Natural killer cell treated with Interleukin-12 subunit alpha and Interleukin-12 subunit beta and Interleukin-15 and Interleukin-18, amount 100 ng/mL, for 72 hours (primary cell): ENCODE data around the gene MKRN3. TPM values are rescaled to one million over a fixed set of nuclear protein-coding genes. Genes with fewer than 3 reads are reported as not detected.

ENCODE experiments used
- ATAC-seq, 2 donors: fragments of 150-1000 bp; cut with Tn5 transposase in 1 of 2; sonication (Bioruptor Pico), chemical (Tn5 transposase) in 1 of 2; 2 replicates each; pipeline ENCODE4 v1.10.0; 2021
- DNase-seq: peaks from one replicate; pipeline ENCODE4 v3.0.0; 2022; ENCODE audit warnings: low spot score
- H3K27ac Mint-ChIP-seq, 2 donors: 1 replicate in 1 of 2; 2 replicates in 1 of 2; pipeline ENCODE4 v1.8.0; 2022; ENCODE audit warnings: mixed read lengths in 2 of 2, mild to moderate bottlenecking in 1 of 2, moderate library complexity in 1 of 2
- H3K27me3 Mint-ChIP-seq, 2 donors: 1 replicate in 1 of 2; 2 replicates in 1 of 2; pipeline ENCODE4 v1.8.0; 2022; ENCODE audit warnings: mixed read lengths in 2 of 2
- H3K36me3 Mint-ChIP-seq: one replicate; pipeline ENCODE4 v1.8.0; 2022; ENCODE audit warnings: mixed read lengths
- H3K4me1 Mint-ChIP-seq, 2 donors: 1 replicate in 1 of 2; 2 replicates in 1 of 2; pipeline ENCODE4 v1.8.0; 2022; ENCODE audit warnings: low read depth in 2 of 2, mixed read lengths in 2 of 2, mild to moderate bottlenecking in 1 of 2
- H3K4me3 Mint-ChIP-seq: one replicate; pipeline ENCODE4 v1.8.0; 2022; ENCODE audit warnings: mixed read lengths
- H3K9me3 Mint-ChIP-seq: 2 replicates; pipeline ENCODE4 v1.8.0; 2022; ENCODE audit warnings: mixed read lengths
- total RNA-seq, 2 donors: library from RNA; stranded (reverse); gene quantifications; one replicate each; pipeline ENCODE4 v1.2.3, GENCODE V29; 2022

MKRN3 gene
- total RNA-seq, 2 donors from 2014 or later, result 0.93 to 1.3 TPM

DNA sequence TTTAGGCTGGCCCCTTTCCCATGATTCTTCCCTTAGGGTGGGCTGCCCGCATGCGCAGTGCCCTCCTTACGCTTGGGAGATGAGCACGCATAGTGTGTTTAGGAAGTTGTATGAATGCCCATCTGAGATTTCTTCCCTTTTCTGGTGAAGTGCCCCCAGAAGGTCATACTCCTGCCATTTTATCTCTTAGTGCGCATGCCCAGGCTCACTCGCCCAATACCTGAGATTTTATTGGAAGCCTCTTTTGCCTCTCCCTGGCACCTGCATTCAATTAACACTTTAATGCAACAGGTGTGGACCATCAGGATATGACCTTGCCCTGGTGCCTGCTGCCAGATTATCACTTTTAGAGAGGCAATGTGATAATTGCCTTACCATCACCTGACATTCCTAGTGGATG lies 36.6 kb downstream of the MKRN3 start:
- H3K4me3 Mint-ChIP-seq, result no peak overlapping the region
- DNase-seq (no peak), ATAC-seq (no peak)
- peaks cover 2% of the 10 kb centered on the region for H3K9me3 Mint-ChIP-seq
- H3K27me3 Mint-ChIP-seq, result no peaks in the 10 kb centered on the region
- no peaks in the 10 kb centered on the region for H3K4me1 Mint-ChIP-seq
- no peaks in the 10 kb centered on the region for H3K36me3 Mint-ChIP-seq
- no peak overlapping the region for H3K27ac Mint-ChIP-seq

DNA sequence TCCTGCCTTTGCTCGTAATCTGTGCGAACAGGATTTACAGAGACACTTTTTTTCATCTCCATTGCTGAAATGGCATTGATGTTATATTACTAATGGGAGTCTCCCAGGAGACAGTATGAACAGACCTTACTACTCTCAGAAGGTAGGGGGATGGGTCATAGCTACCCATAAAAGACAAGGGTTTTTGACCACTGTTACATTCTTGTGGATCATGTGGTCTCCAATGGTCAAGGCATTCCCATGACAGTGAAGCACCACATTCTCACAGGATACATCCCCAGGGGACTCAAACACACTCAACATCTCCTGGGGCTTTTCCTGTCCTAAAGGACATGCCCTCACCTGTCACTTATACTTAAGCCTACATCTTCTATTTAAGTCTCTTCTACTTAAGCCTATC lies 40.8 kb downstream of the MKRN3 start:
- Mint-ChIP-seq H3K4me3 (no peak overlapping the region), H3K27me3 (no peaks in the 10 kb centered on the region), H3K9me3 (peaks cover 9% of the 10 kb centered on the region), H3K36me3 (no peaks in the 10 kb centered on the region), H3K27ac (no peak overlapping the region), H3K4me1 (no peaks in the 10 kb centered on the region)
- no peak for DNase-seq
- no peak for ATAC-seq

DNA sequence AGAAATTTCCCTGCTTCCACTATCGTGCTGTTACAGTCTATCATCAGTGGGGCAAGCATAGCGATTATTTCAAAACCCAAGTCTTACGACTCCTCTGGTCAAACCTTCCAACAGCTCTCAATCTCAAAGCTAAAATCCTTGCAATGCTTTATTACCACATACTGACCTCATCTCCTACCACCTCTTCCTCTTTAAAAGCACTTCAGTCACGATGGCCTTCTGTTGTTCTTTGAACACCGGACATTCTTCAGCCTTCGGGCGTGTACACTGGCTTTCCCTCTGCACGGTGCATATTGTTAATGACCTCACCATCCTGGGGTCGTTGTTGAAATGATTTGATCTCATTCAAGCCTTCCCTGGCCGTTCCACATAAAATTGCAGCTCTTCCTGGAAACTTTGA lies 51.1 kb downstream of the MKRN3 start:
- no peak for DNase-seq
- no peak for ATAC-seq
- no peaks in the 10 kb centered on the region for H3K27me3 Mint-ChIP-seq
- H3K36me3 Mint-ChIP-seq, result peaks cover 10% of the 10 kb centered on the region
- no peaks in the 10 kb centered on the region for H3K4me1 Mint-ChIP-seq
- peaks cover 12% of the 10 kb centered on the region for H3K9me3 Mint-ChIP-seq
- no peak overlapping the region for H3K4me3 Mint-ChIP-seq
- no peak overlapping the region for H3K27ac Mint-ChIP-seq

Other genes starting within 250 kb of the MKRN3 start
- not detected for gene GOLGA6L26, start 231.5 kb upstream of the MKRN3 start, total RNA-seq
- gene GOLGA8S, start 210.9 kb upstream of the MKRN3 start, total RNA-seq, result 1 to 10 TPM; 2.4 to 3.8 TPM
- not detected for gene GOLGA6L2, start 118.4 kb upstream of the MKRN3 start, total RNA-seq
- not detected for gene MAGEL2, start 82.2 kb downstream of the MKRN3 start, total RNA-seq
- 1 to 10 TPM in 1 of 2 donors, under 1 TPM in 1; 0.98 to 3.0 TPM for gene NDN, start 121.6 kb downstream of the MKRN3 start, total RNA-seq